OCI-LY1 (cell line): ENCODE measurements around the gene TMEM233.
A peak's percentile ranks its signal among the peaks of the same experiment; 100 is the strongest.

Source experiments
- H2AFZ ChIP-seq: fragments of 200-600 bp; sonication (generic), shearing (Covaris generic); 2 replicates; pipeline ENCODE4 v1.6.0; 2014; ENCODE audit warnings: antibody characterized with exemption, mild to moderate bottlenecking, low read length
- H3F3A ChIP-seq: fragments of 200-600 bp; sonication (generic), shearing (Covaris generic); 2 replicates; pipeline ENCODE4 v1.6.0; 2014; ENCODE audit warnings: mild to moderate bottlenecking, antibody characterized with exemption, low read length, moderate library complexity; ENCODE audit not compliant: insufficient read depth
- H3K27ac ChIP-seq: fragments of 200-600 bp; sonication (generic); 2 replicates; pipeline ENCODE4 v1.5.1; 2014; ENCODE audit warnings: low read length, mixed run types, mild to moderate bottlenecking, low read depth; ENCODE audit not compliant: poor library complexity, severe bottlenecking
- H3K27me3 ChIP-seq: fragments of 200-600 bp; sonication (generic); 2 replicates; pipeline ENCODE4 v1.6.0; 2014; ENCODE audit warnings: antibody characterized with exemption, mild to moderate bottlenecking, low read length, moderate library complexity; ENCODE audit not compliant: insufficient read depth
- H3K36me3 ChIP-seq: fragments of 200-600 bp; sonication (generic); 2 replicates; pipeline ENCODE4 v1.6.1; 2014; ENCODE audit warnings: mild to moderate bottlenecking, antibody characterized with exemption, low read length, moderate library complexity, mixed read lengths; ENCODE audit not compliant: insufficient read depth
- H3K4me1 ChIP-seq: fragments of 200-600 bp; sonication (generic); 2 replicates; pipeline ENCODE4 v1.5.1; 2014; ENCODE audit warnings: mild to moderate bottlenecking, low read length, moderate library complexity; ENCODE audit not compliant: insufficient read depth, severe bottlenecking
- H3K4me2 ChIP-seq: fragments of 200-600 bp; sonication (generic), shearing (Covaris generic); 2 replicates; pipeline ENCODE4 v1.6.1; 2014; ENCODE audit warnings: low read length
- H3K4me3 ChIP-seq: fragments of 200-600 bp; sonication (generic); 2 replicates; pipeline ENCODE4 v1.5.1; 2014; ENCODE audit warnings: low read length, low read depth, mild to moderate bottlenecking, mixed read lengths; ENCODE audit not compliant: poor library complexity, severe bottlenecking
- H3K79me2 ChIP-seq: fragments of 200-600 bp; shearing (Covaris generic); 2 replicates; pipeline ENCODE4 v1.6.1; 2016; ENCODE audit warnings: mixed run types, low read length, mixed read lengths; ENCODE audit not compliant: insufficient read depth
- H3K9ac ChIP-seq: fragments of 200-600 bp; sonication (generic), shearing (Covaris generic); 2 replicates; pipeline ENCODE4 v1.6.1; 2014; ENCODE audit warnings: mild to moderate bottlenecking, low read length, mixed read lengths
- H3K9me2 ChIP-seq: fragments of 200-600 bp; sonication (generic), shearing (Covaris generic); 2 replicates; pipeline ENCODE4 v1.6.1; 2014; ENCODE audit warnings: low read depth, mild to moderate bottlenecking, low read length, mixed read lengths
- H3K9me3 ChIP-seq: fragments of 200-600 bp; shearing (Covaris generic); 2 replicates; pipeline ENCODE4 v1.6.1; 2014; ENCODE audit warnings: low read length, mixed read lengths
- H4K20me1 ChIP-seq: fragments of 200-600 bp; sonication (generic), shearing (Covaris generic); 2 replicates; pipeline ENCODE4 v1.6.0; 2016; ENCODE audit warnings: mild to moderate bottlenecking, low read length; ENCODE audit not compliant: insufficient read depth
- EZH2 ChIP-seq: fragments of 200-600 bp; sonication (generic), shearing (Covaris generic); IDR thresholded peaks from 2 replicates; pipeline ENCODE4 v1.8.0; 2017; ENCODE audit warnings: borderline replicate concordance, mixed run types, mild to moderate bottlenecking, antibody characterized with exemption, low read length, moderate library complexity, mixed read lengths
- TF ChIP-seq, protein P1 (sequence below): fragments of 200-600 bp; sonication (generic), shearing (Covaris generic); IDR thresholded peaks from 2 replicates; pipeline ENCODE4 v1.5.1; 2017; ENCODE audit warnings: mild to moderate bottlenecking, antibody characterized with exemption, low read length, moderate library complexity, mixed read lengths

TMEM233 gene

GRCh38 chr12:119631930-119632678, 38.5 kb downstream of the TMEM233 start:
- no peaks in the 10 kb centered on the region for H3K79me2 ChIP-seq
- H3K4me2 ChIP-seq: no peak overlapping the region
- no peak overlapping the region for H2AFZ ChIP-seq

DNA sequence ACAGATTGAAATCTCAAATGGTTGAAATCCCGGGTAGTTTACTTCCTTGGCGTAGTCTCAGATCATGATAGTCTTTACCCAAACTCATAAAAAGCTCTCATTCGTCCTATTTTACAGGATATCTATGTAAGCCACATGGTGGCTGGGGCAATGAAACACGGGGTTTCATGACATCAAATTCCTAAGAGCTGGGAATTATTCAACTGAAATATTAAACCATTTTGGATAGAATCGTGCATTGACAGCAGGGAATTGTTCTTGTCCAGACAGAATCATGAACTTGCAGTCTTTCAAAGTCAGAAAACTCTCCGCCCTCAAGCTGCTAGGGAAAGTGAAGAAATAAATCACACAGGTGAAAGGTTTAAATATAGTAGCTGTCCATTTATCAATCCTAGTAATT, 41.2 kb downstream of the TMEM233 start:
- Histone ChIP-seq H3F3A (no peaks in the 10 kb centered on the region), H2AFZ (no peak overlapping the region), H3K27ac (no peak overlapping the region), H3K27me3 (no peaks in the 10 kb centered on the region), H3K4me3 (no peak overlapping the region), H4K20me1 (no peaks in the 10 kb centered on the region), H3K36me3 (no peaks in the 10 kb centered on the region), H3K4me1 (no peaks in the 10 kb centered on the region), H3K9me2 (no peaks in the 10 kb centered on the region), H3K79me2 (no peaks in the 10 kb centered on the region), H3K4me2 (no peak overlapping the region), H3K9ac (no peak overlapping the region), H3K9me3 (no peaks in the 10 kb centered on the region)
- TF ChIP-seq EZH2: no peak
- TF ChIP-seq, protein P1, sequence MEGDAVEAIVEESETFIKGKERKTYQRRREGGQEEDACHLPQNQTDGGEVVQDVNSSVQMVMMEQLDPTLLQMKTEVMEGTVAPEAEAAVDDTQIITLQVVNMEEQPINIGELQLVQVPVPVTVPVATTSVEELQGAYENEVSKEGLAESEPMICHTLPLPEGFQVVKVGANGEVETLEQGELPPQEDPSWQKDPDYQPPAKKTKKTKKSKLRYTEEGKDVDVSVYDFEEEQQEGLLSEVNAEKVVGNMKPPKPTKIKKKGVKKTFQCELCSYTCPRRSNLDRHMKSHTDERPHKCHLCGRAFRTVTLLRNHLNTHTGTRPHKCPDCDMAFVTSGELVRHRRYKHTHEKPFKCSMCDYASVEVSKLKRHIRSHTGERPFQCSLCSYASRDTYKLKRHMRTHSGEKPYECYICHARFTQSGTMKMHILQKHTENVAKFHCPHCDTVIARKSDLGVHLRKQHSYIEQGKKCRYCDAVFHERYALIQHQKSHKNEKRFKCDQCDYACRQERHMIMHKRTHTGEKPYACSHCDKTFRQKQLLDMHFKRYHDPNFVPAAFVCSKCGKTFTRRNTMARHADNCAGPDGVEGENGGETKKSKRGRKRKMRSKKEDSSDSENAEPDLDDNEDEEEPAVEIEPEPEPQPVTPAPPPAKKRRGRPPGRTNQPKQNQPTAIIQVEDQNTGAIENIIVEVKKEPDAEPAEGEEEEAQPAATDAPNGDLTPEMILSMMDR: no peak

More at GRCh38 chr12:119631930-119632678, 38.5 kb downstream of the TMEM233 start:
- Histone ChIP-seq H4K20me1 (no peaks in the 10 kb centered on the region), H3K4me3 (no peak overlapping the region), H3K27me3 (no peaks in the 10 kb centered on the region), H3K27ac (no peak overlapping the region), H3K9ac (no peak overlapping the region), H3F3A (no peaks in the 10 kb centered on the region), H3K36me3 (no peaks in the 10 kb centered on the region), H3K4me1 (no peaks in the 10 kb centered on the region), H3K9me2 (no peaks in the 10 kb centered on the region), H3K9me3 (no peaks in the 10 kb centered on the region)
- TF ChIP-seq EZH2: no peak
- TF ChIP-seq, protein P1: no peak

- no peaks in the 10 kb centered on the region for H3K4me1 ChIP-seq
- no peaks in the 10 kb centered on the region for H3K79me2 ChIP-seq
- H3F3A ChIP-seq: no peaks in the 10 kb centered on the region
- H3K27ac ChIP-seq: no peak overlapping the region
- H3K4me2 ChIP-seq: no peak overlapping the region
- no peak for TF ChIP-seq EZH2
- TF ChIP-seq, protein P1: peak; percentile 48
- H3K9me3 ChIP-seq: no peaks in the 10 kb centered on the region
- H3K9me2 ChIP-seq: no peaks in the 10 kb centered on the region
- H3K9ac ChIP-seq: no peak overlapping the region
- H3K4me3 ChIP-seq: no peak overlapping the region
- H2AFZ ChIP-seq: no peak overlapping the region
- no peaks in the 10 kb centered on the region for H3K36me3 ChIP-seq
- no peaks in the 10 kb centered on the region for H3K27me3 ChIP-seq
- H4K20me1 ChIP-seq: no peaks in the 10 kb centered on the region
Measured at GRCh38 chr12:119642986-119643385, 49.4 kb downstream of the TMEM233 start.
